A549 (cell line): ENCODE data around the gene TLCD3A.
A peak's percentile ranks its signal among the peaks of the same experiment; 100 is the strongest.

Experiments
- E2F6 ChIP-seq: IDR thresholded peaks from 2 replicates; pipeline ENCODE4 v1.6.1; 2012; ENCODE audit warnings: low read depth, borderline replicate concordance
- ESRRA ChIP-seq: fragments of 150-350 bp; IDR thresholded peaks from 2 replicates; pipeline ENCODE4 v1.6.1; 2014; ENCODE audit warnings: mild to moderate bottlenecking, low read length, borderline replicate concordance
- TF ChIP-seq, protein P1 (sequence below): IDR thresholded peaks from 2 replicates; pipeline ENCODE4 v1.6.1; 2012
- TF ChIP-seq, protein P2 (sequence below): fragments of >200 bp; sonication (Bioruptor Twin); formaldehyde crosslinking; IDR thresholded peaks from 3 replicates; pipeline ENCODE4 v1.5.1; 2016
- TF ChIP-seq, protein P3 (sequence below): fragments of 450-650 bp; IDR thresholded peaks from 2 replicates; pipeline ENCODE4 v1.6.1; 2014; ENCODE audit warnings: antibody characterized with exemption

DNA sequence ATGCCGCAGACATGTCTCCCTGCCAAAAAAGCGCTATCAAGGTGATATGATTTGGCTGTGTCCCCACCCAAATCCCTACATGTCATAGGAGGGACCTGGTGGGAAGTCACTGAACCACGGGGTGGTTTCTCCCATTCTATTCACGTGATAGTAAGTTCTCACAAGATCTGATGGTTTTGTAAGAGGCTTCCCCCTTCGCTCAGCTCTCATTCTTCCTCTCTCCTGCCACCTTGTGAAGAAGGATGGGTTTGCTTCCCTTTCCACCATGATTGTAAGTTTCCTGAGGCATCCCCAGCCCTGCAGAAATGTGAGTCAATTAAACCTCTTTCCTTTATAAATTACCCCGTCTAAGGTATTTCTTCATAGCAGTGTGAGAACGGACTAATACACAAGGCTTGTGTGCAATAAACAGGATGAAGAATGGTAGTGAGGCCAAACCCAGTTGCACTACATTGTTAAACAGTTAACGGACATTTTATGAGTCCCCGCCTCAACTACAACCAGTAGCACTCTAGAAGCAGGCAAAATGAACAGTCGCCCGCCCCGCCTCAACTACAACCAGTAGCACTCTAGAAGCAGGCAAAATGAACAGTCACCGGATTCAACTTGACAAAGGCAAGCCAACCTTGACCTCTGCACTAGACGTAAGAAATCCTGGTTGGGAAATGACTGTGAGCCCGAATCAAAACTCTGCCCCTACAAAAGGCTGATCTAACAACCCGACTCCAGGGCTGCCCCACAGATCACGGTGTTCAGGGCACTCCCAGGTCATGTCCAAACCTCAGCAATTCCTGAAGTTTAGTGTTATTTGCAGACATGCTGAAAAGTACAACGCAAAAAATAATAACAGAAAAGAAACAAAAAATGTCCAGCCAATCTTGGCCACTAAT is 44.1 kb upstream of the TLCD3A start:
- TF ChIP-seq, protein P1, sequence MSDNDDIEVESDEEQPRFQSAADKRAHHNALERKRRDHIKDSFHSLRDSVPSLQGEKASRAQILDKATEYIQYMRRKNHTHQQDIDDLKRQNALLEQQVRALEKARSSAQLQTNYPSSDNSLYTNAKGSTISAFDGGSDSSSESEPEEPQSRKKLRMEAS: no peak
- TF ChIP-seq ESRRA (no peak), E2F6 (no peak)
- TF ChIP-seq, protein P2, sequence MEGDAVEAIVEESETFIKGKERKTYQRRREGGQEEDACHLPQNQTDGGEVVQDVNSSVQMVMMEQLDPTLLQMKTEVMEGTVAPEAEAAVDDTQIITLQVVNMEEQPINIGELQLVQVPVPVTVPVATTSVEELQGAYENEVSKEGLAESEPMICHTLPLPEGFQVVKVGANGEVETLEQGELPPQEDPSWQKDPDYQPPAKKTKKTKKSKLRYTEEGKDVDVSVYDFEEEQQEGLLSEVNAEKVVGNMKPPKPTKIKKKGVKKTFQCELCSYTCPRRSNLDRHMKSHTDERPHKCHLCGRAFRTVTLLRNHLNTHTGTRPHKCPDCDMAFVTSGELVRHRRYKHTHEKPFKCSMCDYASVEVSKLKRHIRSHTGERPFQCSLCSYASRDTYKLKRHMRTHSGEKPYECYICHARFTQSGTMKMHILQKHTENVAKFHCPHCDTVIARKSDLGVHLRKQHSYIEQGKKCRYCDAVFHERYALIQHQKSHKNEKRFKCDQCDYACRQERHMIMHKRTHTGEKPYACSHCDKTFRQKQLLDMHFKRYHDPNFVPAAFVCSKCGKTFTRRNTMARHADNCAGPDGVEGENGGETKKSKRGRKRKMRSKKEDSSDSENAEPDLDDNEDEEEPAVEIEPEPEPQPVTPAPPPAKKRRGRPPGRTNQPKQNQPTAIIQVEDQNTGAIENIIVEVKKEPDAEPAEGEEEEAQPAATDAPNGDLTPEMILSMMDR: peak; percentile 21; the same call in 2 of the 3 replicates
- TF ChIP-seq, protein P3, sequence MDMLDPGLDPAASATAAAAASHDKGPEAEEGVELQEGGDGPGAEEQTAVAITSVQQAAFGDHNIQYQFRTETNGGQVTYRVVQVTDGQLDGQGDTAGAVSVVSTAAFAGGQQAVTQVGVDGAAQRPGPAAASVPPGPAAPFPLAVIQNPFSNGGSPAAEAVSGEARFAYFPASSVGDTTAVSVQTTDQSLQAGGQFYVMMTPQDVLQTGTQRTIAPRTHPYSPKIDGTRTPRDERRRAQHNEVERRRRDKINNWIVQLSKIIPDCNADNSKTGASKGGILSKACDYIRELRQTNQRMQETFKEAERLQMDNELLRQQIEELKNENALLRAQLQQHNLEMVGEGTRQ: no peak
